K562 (cell line): ENCODE data around the gene GUCY2D.

Experiments
- CTCF ChIP-seq, 3 experiments: IDR thresholded peaks in 2 of 3; conservative IDR thresholded peaks in 1 of 3; 2 replicates each; pipeline ENCODE4 v1.5.1; 2011 to 2012; ENCODE audit warnings: low read length in 3 of 3, mild to moderate bottlenecking in 3 of 3, control low read depth in 2 of 3, improper control_type of control experiment in 1 of 3, inconsistent platforms in 1 of 3, low read depth in 1 of 3, mixed read lengths in 1 of 3, moderate library complexity in 1 of 3; ENCODE audit not compliant: insufficient read depth in 2 of 3
- CUX1 ChIP-seq: fragments of 200-800 bp; sonication (Bioruptor generic); IDR thresholded peaks from 2 replicates; pipeline ENCODE4 v1.6.1; 2016; ENCODE audit warnings: missing genetic modification characterization, missing compliant biosample characterization
- NFE2 ChIP-seq: IDR thresholded peaks from 2 replicates; pipeline ENCODE4 v1.6.1; 2014; ENCODE audit warnings: antibody characterized with exemption, low read depth

- no peak for TF ChIP-seq NFE2
- no peak for TF ChIP-seq CUX1
- TF ChIP-seq CTCF (IDR thresholded peaks at IDR 0.05 in 2 of 3, conservative IDR thresholded peaks at IDR 0.05 in 1 of 3; ENCODE audit: insufficient read depth in 2 of 3, low read depth in 1 of 3, low read length in 3 of 3), result no peak
Measured at GRCh38 chr17:8056976-8057625, 54.7 kb downstream of the GUCY2D start.
